ENCODE data around the gene INMT.

Gene INMT

DNA sequence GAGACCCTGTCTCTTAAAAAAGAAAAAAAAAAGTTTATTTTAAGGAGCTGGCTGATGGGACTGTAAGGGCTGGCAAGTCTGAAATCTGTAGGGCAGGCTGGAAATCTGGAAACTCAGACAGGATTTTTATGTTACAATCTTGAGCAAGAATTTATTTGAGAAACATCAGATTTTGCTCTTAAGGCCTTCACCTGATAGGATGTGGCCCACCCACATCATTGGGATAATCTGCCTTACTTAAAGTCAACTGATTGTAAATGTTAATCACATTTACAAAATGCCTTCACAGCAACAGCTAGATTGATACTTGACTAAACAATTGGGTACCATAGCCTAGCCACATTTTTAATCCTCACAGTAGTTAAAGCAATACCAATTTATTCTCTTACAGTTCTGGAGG, 30.8 kb downstream of the INMT start:
- Histone ChIP-seq H4K20me1 (ENCODE audit: insufficient read depth, low read length) (no peaks in the 10 kb centered on the region), H3K36me3 (replicated peaks; ENCODE audit: low read depth, low read length) (peaks cover 13% of the 10 kb centered on the region)

DNA sequence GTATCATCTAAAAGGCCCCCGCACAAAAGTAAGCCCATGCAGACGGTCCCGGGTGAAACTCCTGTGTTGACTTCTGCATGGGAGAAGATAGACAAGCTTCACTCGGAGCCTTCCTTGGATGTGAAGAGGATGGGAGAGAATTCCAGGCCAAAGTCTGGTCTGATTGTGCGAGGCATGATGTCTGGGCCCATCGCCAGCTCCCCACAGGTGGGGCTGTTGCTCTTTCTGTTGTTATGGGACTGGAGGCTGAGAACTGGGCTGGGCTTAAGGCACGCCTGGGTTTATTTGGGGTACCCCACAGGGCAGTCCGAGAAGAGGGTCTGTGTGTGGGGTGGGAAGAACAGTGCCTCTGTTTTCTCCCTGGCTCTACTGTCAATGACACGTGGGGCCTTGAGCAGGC, 33.9 kb downstream of the INMT start:
- H3K27me3 ChIP-seq (ENCODE audit: low read depth, low read length): no peaks in the 10 kb centered on the region
- peaks cover 13% of the 10 kb centered on the region for H3K36me3 ChIP-seq (replicated peaks; ENCODE audit: low read depth, low read length)
- no peaks in the 10 kb centered on the region for H3K4me1 ChIP-seq (ENCODE audit: low read length)

More for the DNA sequence above, 30.8 kb downstream of the INMT start:
- Histone ChIP-seq H3K27ac (ENCODE audit: low read length) (no peak overlapping the region), H3K4me2 (ENCODE audit: low read length) (no peak overlapping the region), H3K27me3 (ENCODE audit: low read depth, low read length) (no peaks in the 10 kb centered on the region), H2AFZ (ENCODE audit: low read depth, low read length) (no peak overlapping the region), H3K9ac (ENCODE audit: low read length) (no peak overlapping the region), H3K4me1 (ENCODE audit: low read length) (no peaks in the 10 kb centered on the region), H3K79me2 (ENCODE audit: low read length) (no peaks in the 10 kb centered on the region), H3K4me3 (ENCODE audit: low read length) (no peak overlapping the region), H3K9me3 (ENCODE audit: insufficient read depth, low read length) (no peaks in the 10 kb centered on the region)
- TF ChIP-seq, protein P1, sequence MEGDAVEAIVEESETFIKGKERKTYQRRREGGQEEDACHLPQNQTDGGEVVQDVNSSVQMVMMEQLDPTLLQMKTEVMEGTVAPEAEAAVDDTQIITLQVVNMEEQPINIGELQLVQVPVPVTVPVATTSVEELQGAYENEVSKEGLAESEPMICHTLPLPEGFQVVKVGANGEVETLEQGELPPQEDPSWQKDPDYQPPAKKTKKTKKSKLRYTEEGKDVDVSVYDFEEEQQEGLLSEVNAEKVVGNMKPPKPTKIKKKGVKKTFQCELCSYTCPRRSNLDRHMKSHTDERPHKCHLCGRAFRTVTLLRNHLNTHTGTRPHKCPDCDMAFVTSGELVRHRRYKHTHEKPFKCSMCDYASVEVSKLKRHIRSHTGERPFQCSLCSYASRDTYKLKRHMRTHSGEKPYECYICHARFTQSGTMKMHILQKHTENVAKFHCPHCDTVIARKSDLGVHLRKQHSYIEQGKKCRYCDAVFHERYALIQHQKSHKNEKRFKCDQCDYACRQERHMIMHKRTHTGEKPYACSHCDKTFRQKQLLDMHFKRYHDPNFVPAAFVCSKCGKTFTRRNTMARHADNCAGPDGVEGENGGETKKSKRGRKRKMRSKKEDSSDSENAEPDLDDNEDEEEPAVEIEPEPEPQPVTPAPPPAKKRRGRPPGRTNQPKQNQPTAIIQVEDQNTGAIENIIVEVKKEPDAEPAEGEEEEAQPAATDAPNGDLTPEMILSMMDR (IDR thresholded peaks at IDR 0.05; ENCODE audit: low read depth, low read length): no peak
- no peak for TF ChIP-seq EZH2phosphoT487 (IDR thresholded peaks at IDR 0.05; ENCODE audit: low read depth)

DNA sequence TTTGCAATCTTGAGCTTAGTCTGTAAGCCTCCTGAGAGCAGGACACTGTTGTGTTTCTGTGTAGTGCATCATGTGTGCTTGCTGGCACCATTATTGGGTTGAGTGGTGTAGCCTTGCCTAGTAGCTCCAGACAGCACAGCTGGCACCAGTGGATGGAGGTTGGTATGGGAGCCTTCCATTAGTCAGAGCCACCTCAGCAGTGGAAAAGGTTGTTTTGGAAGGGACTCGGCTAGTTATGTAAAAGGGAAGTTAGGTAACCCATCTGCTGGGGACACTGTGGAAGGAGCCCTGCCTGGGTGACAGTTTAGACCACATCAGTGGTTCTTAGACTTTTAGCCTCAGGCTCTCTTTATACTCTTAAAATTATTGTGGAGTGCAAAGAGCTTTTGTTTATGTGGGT, 35.6 kb downstream of the INMT start:
- Histone ChIP-seq H3K27ac (ENCODE audit: low read length) (no peak overlapping the region), H3K36me3 (replicated peaks; ENCODE audit: low read depth, low read length) (peaks cover 10% of the 10 kb centered on the region), H2AFZ (ENCODE audit: low read depth, low read length) (no peak overlapping the region), H3K79me2 (ENCODE audit: low read length) (no peaks in the 10 kb centered on the region), H3K9ac (ENCODE audit: low read length) (no peak overlapping the region), H3K4me2 (ENCODE audit: low read length) (no peak overlapping the region), H4K20me1 (ENCODE audit: insufficient read depth, low read length) (no peaks in the 10 kb centered on the region), H3K4me3 (ENCODE audit: low read length) (no peak overlapping the region), H3K4me1 (ENCODE audit: low read length) (no peaks in the 10 kb centered on the region), H3K9me3 (ENCODE audit: insufficient read depth, low read length) (no peaks in the 10 kb centered on the region), H3K27me3 (ENCODE audit: low read depth, low read length) (no peaks in the 10 kb centered on the region)
- TF ChIP-seq, protein P1 (IDR thresholded peaks at IDR 0.05; ENCODE audit: low read depth, low read length): no peak
- TF ChIP-seq EZH2phosphoT487 (IDR thresholded peaks at IDR 0.05; ENCODE audit: low read depth): no peak

More for the DNA sequence above, 33.9 kb downstream of the INMT start:
- Histone ChIP-seq H3K27ac (ENCODE audit: low read length) (no peak overlapping the region), H2AFZ (ENCODE audit: low read depth, low read length) (no peak overlapping the region), H3K4me2 (ENCODE audit: low read length) (no peak overlapping the region), H3K79me2 (ENCODE audit: low read length) (no peaks in the 10 kb centered on the region), H3K9me3 (ENCODE audit: insufficient read depth, low read length) (no peaks in the 10 kb centered on the region), H4K20me1 (ENCODE audit: insufficient read depth, low read length) (no peaks in the 10 kb centered on the region), H3K9ac (ENCODE audit: low read length) (no peak overlapping the region), H3K4me3 (ENCODE audit: low read length) (no peak overlapping the region)
- TF ChIP-seq, protein P1 (IDR thresholded peaks at IDR 0.05; ENCODE audit: low read depth, low read length): no peak
- no peak for TF ChIP-seq EZH2phosphoT487 (IDR thresholded peaks at IDR 0.05; ENCODE audit: low read depth)

DNA sequence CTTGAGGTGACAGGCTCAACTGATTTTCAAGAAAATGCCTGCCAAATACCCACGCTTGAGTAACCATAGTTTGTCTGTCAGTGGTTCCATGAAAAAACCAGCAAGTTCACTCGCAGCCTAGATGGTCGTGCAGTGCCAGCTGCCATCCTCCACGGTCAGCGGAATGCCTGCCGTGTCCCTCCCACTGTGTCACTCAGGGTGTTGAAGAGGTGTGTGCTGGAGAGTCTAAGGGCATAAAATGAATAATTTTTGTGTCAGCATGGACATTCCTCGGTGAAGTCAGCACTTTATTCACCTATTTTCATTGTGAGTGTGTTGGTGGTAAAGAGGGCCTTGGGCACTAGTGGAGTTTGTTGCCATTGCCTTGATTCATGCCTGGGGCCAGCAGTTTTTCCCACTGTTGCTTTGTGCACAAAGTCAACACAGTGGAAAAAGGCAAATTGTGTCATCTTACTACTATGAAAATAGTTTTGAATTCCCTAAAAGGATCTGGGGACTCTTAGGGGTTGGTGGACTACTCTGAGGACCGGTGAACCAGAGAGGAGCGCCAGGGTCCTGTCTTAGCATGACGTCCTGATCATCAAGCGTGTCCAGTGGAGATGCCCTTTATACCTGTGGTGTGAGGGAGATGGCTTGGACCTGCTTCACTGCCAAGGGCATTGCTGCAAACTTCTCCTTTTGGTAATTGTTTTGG, 36.9 kb downstream of the INMT start:
- H2AFZ ChIP-seq (ENCODE audit: low read depth, low read length): no peak overlapping the region
- no peaks in the 10 kb centered on the region for H3K9me3 ChIP-seq (ENCODE audit: insufficient read depth, low read length)
- no peak for TF ChIP-seq EZH2phosphoT487 (IDR thresholded peaks at IDR 0.05; ENCODE audit: low read depth)
- TF ChIP-seq, protein P1 (IDR thresholded peaks at IDR 0.05; ENCODE audit: low read depth, low read length): no peak
- no peak overlapping the region for H3K4me3 ChIP-seq (ENCODE audit: low read length)
- H3K27ac ChIP-seq (ENCODE audit: low read length): no peak overlapping the region
- no peaks in the 10 kb centered on the region for H4K20me1 ChIP-seq (ENCODE audit: insufficient read depth, low read length)
- H3K36me3 ChIP-seq (replicated peaks; ENCODE audit: low read depth, low read length): peaks cover 4% of the 10 kb centered on the region
- H3K27me3 ChIP-seq (ENCODE audit: low read depth, low read length): no peaks in the 10 kb centered on the region
- H3K9ac ChIP-seq (ENCODE audit: low read length): no peak overlapping the region
- no peak overlapping the region for H3K4me2 ChIP-seq (ENCODE audit: low read length)
- H3K79me2 ChIP-seq (ENCODE audit: low read length): no peaks in the 10 kb centered on the region
- H3K4me1 ChIP-seq (ENCODE audit: low read length): no peaks in the 10 kb centered on the region

All from OCI-LY3 (cell line).